Measurements from ENCODE around the gene AGR2. TPM values are rescaled to one million over a fixed set of nuclear protein-coding genes. Genes with fewer than 3 reads are reported as not detected.

The AGR2 gene
- total and polyA plus RNA-seq, 10 of the 15 experiments (the other 5 are each of a cell fraction or from before 2014, with no cell fraction given): 0.67 TPM; not detected in 9

DNA sequence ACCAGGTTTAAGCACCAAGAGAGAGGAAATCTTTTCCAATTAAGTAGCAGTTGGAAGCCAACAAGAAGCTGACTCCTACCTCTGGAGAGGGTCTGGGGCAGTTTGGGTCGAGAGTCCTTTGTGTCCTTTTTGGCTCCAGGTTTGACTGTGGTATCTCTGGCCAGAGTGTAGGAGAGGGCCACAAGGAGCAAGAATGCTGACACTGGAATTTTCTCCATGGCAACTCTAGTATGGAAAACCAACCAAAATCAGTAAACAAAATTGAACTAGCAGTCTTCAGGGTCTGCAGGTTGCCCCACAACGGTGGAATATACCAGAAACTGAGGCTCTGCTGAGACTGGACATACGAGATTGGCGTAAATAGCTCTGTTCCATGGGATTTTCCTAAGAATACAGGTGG lies 3.2 kb downstream of the AGR2 start:
- no peak overlapping the region for H3K4me2 ChIP-seq (ENCODE audit: control insufficient read depth, insufficient read depth)
- in situ Hi-C loops (cut with MboI): no loop called here
- H4K20me1 ChIP-seq (ENCODE audit: control insufficient read depth, insufficient read depth): no peaks in the 10 kb centered on the region
- WGBS (ENCODE audit: insufficient coverage, insufficient replicate concordance, low lambda C conversion rate, missing lambda C conversion rate): 10% methylated on average over 4 of the region's 4 CpGs
- no peak overlapping the region for H3K27ac ChIP-seq (ENCODE audit: control insufficient read depth, insufficient read depth)
- no peak for ATAC-seq
- ChIA-PET RAD21 (ENCODE audit: unreplicated experiment) (interaction anchor here (1.5 kb wide), 1 partner anchor 117 kb away, joined by 10 read pairs; no protein-coding TSS in a partner anchor), POLR2A (no interaction called here), SMC1A (ENCODE audit: uncharacterized antibody, unreplicated experiment) (interaction anchor here (0.8 to 2.6 kb wide), 3 partner anchors 16 to 153 kb away, joined by 3 to 13 read pairs (median 3); no protein-coding TSS in a partner anchor), CTCF (interaction anchor here (0.7 to 3.2 kb wide), 15 partner anchors 8 to 666 kb away, joined by 3 to 33 read pairs (median 4); no protein-coding TSS in a partner anchor)
- no TSS peak for BruUV-seq (replicated peaks)
- intact Hi-C loops (cut with micrococcal nuclease; ENCODE audit: unreplicated experiment): loop anchor here (1.0 kb wide), 1 partner anchor 117 kb away; no protein-coding TSS in a partner anchor
- no peak overlapping the region for H3K4me3 ChIP-seq
- TF ChIP-seq SIN3A (IDR thresholded peaks at IDR 0.05; ENCODE audit: low read depth, low read length) (no peak), CBX3 (IDR thresholded peaks at IDR 0.05; ENCODE audit: borderline replicate concordance, low read depth) (no peak)
- no peaks in the 10 kb centered on the region for H3K9me3 ChIP-seq (replicated peaks; ENCODE audit: control insufficient read depth, insufficient read depth, low read length)
- H2AFZ ChIP-seq (ENCODE audit: control insufficient read depth, low read depth, low read length): no peak overlapping the region
- H3K4me1 ChIP-seq (ENCODE audit: control insufficient read depth, insufficient read depth, low read length): no peaks in the 10 kb centered on the region
- DNase-seq (ENCODE audit: low read depth, low spot score): no peak
- H3K79me2 ChIP-seq (ENCODE audit: control insufficient read depth, insufficient read depth, low read length): no peaks in the 10 kb centered on the region
- H3K9ac ChIP-seq (ENCODE audit: control insufficient read depth, insufficient read depth, low read length): no peak overlapping the region
- H3K27me3 ChIP-seq (replicated peaks in 1 of 2; ENCODE audit: control insufficient read depth in 2 of 2, insufficient read depth in 2 of 2, low read length in 1 of 2): peaks cover 0 to 2% of the 10 kb centered on the region in 2 experiments; a peak in 1 of 4 replicates
- H3K36me3 ChIP-seq (ENCODE audit: control insufficient read depth in 2 of 2, insufficient read depth in 2 of 2, low read length in 1 of 2): no peaks in the 10 kb centered on the region
- FAIRE-seq: no peak

DNA sequence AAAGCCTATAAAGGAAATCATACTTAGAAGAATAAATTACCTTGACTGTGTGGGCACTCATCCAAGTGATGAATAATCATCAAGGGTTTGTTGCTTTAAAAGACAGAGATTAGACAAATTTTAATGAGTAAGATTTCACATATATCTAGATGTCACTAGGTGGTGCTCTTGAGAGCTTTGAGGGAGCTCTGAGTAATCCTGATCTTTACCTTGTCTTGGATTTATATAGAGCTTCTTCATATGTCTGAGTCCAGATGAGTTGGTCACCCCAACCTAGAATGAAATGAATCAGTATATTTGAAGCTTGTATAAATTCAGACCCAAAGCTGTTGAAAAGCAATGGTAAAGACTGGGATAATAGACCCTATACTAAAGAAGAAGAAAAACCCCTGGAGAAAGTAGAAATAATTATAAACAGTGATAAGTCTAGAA lies 3.7 kb downstream of the AGR2 start:
- Histone ChIP-seq H3K4me2 (ENCODE audit: control insufficient read depth, insufficient read depth) (no peak overlapping the region), H2AFZ (ENCODE audit: control insufficient read depth, low read depth, low read length) (no peak overlapping the region), H3K27me3 (replicated peaks in 1 of 2; ENCODE audit: control insufficient read depth in 2 of 2, insufficient read depth in 2 of 2, low read length in 1 of 2) (peaks cover 0 to 2% of the 10 kb centered on the region in 2 experiments; a peak in 1 of 4 replicates), H3K4me1 (ENCODE audit: control insufficient read depth, insufficient read depth, low read length) (no peaks in the 10 kb centered on the region), H3K9ac (ENCODE audit: control insufficient read depth, insufficient read depth, low read length) (no peak overlapping the region), H3K27ac (ENCODE audit: control insufficient read depth, insufficient read depth) (no peak overlapping the region), H4K20me1 (ENCODE audit: control insufficient read depth, insufficient read depth) (no peaks in the 10 kb centered on the region), H3K79me2 (ENCODE audit: control insufficient read depth, insufficient read depth, low read length) (no peaks in the 10 kb centered on the region), H3K4me3 (no peak overlapping the region), H3K9me3 (replicated peaks; ENCODE audit: control insufficient read depth, insufficient read depth, low read length) (no peaks in the 10 kb centered on the region), H3K36me3 (ENCODE audit: control insufficient read depth in 2 of 2, insufficient read depth in 2 of 2, low read length in 1 of 2) (no peaks in the 10 kb centered on the region)
- TF ChIP-seq RAD21 (IDR thresholded peaks at IDR 0.05; ENCODE audit: insufficient read depth, low read depth, low read length): peak; percentile 26; the same call in 1 of the 2 replicates
- TF ChIP-seq, protein P1, sequence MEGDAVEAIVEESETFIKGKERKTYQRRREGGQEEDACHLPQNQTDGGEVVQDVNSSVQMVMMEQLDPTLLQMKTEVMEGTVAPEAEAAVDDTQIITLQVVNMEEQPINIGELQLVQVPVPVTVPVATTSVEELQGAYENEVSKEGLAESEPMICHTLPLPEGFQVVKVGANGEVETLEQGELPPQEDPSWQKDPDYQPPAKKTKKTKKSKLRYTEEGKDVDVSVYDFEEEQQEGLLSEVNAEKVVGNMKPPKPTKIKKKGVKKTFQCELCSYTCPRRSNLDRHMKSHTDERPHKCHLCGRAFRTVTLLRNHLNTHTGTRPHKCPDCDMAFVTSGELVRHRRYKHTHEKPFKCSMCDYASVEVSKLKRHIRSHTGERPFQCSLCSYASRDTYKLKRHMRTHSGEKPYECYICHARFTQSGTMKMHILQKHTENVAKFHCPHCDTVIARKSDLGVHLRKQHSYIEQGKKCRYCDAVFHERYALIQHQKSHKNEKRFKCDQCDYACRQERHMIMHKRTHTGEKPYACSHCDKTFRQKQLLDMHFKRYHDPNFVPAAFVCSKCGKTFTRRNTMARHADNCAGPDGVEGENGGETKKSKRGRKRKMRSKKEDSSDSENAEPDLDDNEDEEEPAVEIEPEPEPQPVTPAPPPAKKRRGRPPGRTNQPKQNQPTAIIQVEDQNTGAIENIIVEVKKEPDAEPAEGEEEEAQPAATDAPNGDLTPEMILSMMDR (IDR thresholded peaks at IDR 0.05 in 2 of 3, conservative IDR thresholded peaks at IDR 0.05 in 1 of 3; ENCODE audit: control insufficient read depth in 2 of 3, extremely low read depth in 1 of 3, insufficient read depth in 1 of 3, low read depth in 3 of 3, low read length in 3 of 3): peak; percentile 38 to 41 (median 41); a peak in 5 of 6 replicates
- TF ChIP-seq, protein P2, sequence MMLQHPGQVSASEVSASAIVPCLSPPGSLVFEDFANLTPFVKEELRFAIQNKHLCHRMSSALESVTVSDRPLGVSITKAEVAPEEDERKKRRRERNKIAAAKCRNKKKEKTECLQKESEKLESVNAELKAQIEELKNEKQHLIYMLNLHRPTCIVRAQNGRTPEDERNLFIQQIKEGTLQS (IDR thresholded peaks at IDR 0.05; ENCODE audit: borderline replicate concordance, extremely low read depth, low read depth, low read length): no peak
- ChIA-PET SMC1A (ENCODE audit: uncharacterized antibody, unreplicated experiment) (interaction anchor here (1.0 to 2.6 kb wide), 2 partner anchors 117 to 153 kb away, joined by 3 to 13 read pairs; no protein-coding TSS in a partner anchor), POLR2A (no interaction called here), CTCF (interaction anchor here (0.7 to 3.2 kb wide), 16 partner anchors 8 to 665 kb away, joined by 3 to 33 read pairs (median 4); no protein-coding TSS in a partner anchor), RAD21 (ENCODE audit: unreplicated experiment) (interaction anchor here (1.5 kb wide), 1 partner anchor 117 kb away, joined by 10 read pairs; no protein-coding TSS in a partner anchor)
- BruUV-seq (replicated peaks): no TSS peak
- DNase-seq (ENCODE audit: low read depth, low spot score) (no peak), ATAC-seq (peak; percentile 81), FAIRE-seq (no peak)
- in situ Hi-C loops (cut with MboI) (no loop called here), intact Hi-C loops (cut with micrococcal nuclease; ENCODE audit: unreplicated experiment) (loop anchor here (1.0 kb wide), 1 partner anchor 117 kb away; no protein-coding TSS in a partner anchor)

Measured in GM12878 (cell line).